Panc1 (cell line): Measurements from ENCODE around the gene NARF. TPM values are rescaled to one million over a fixed set of nuclear protein-coding genes. Genes with fewer than 3 reads are reported as not detected.

Source experiments
- ATAC-seq: fragments of 200-7000 bp; cut with Tn5 transposase; 2 replicates; pipeline ENCODE4 v1.9.1; 2020; ENCODE audit warnings: mild to moderate bottlenecking, moderate library complexity
- BruUV-seq: library from RNA; stranded (reverse); fragments of 400-500 nt; replicated peaks from 2 replicates; lab custom pipeline; 2021; lab: Mats Ljungman, UMichigan
- CTCF ChIA-PET: fragments of 300-600 bp; sonication (Branson Sonifier 250); formaldehyde crosslinking; loops from one replicate; lab custom pipeline; 2022; ENCODE audit warnings: antibody characterized with exemption; lab: Charles Lee
- POLR2A ChIA-PET: fragments of 300-600 bp; sonication (Branson Sonifier 250); formaldehyde crosslinking; loops from one replicate; lab custom pipeline; 2022; ENCODE audit warnings: antibody characterized with exemption; lab: Charles Lee
- DNase-seq: peaks from one replicate; pipeline ENCODE4 v3.0.0-alpha.2; 2010; ENCODE audit warnings: low read depth, low spot score
- H3K27ac ChIP-seq: 2 replicates; pipeline ENCODE4 v1.5.1; 2011; ENCODE audit warnings: mild to moderate bottlenecking, low read length, inconsistent platforms
- H3K27me3 ChIP-seq: fragments of 200-500 bp; sonication (Bioruptor generic); 2 replicates; pipeline ENCODE4 v1.6.0; 2014; ENCODE audit warnings: low read length, inconsistent platforms; ENCODE audit not compliant: control insufficient read depth, insufficient read depth
- H3K36me3 ChIP-seq: fragments of 200-500 bp; sonication (Bioruptor generic); 2 replicates; pipeline ENCODE4 v1.5.1; 2014; ENCODE audit warnings: inconsistent platforms, mild to moderate bottlenecking, low read length, moderate library complexity; ENCODE audit not compliant: control insufficient read depth, insufficient read depth
- H3K4me1 ChIP-seq: 2 replicates; pipeline ENCODE4 v1.5.1; 2011; ENCODE audit warnings: inconsistent platforms, mild to moderate bottlenecking, low read length, moderate library complexity; ENCODE audit not compliant: control insufficient read depth, insufficient read depth
- H3K4me3 ChIP-seq, 2 experiments: 2 replicates each; pipeline ENCODE4 v1.5.1; 2011 to 2012; ENCODE audit warnings: low read depth in 2 of 2, low read length in 2 of 2, mild to moderate bottlenecking in 2 of 2, inconsistent platforms in 1 of 2, moderate library complexity in 1 of 2
- H3K9me3 ChIP-seq: fragments of 200-500 bp; sonication (Bioruptor generic); 2 replicates; pipeline ENCODE4 v1.5.1; 2014; ENCODE audit warnings: low read depth, mild to moderate bottlenecking, inconsistent platforms, low read length, moderate library complexity; ENCODE audit not compliant: control insufficient read depth, insufficient read depth
- CTCF ChIP-seq: fragments of 450-650 bp; IDR thresholded peaks from 2 replicates; pipeline ENCODE4 v1.5.1; 2017; ENCODE audit warnings: mild to moderate bottlenecking
- POLR2AphosphoS5 ChIP-seq: IDR thresholded peaks from 2 replicates; pipeline ENCODE4 v1.6.1; 2012; ENCODE audit warnings: mild to moderate bottlenecking, low read depth, low read length, moderate library complexity
- REST ChIP-seq, 2 experiments: IDR thresholded peaks; 2 replicates each; pipeline ENCODE4 v1.6.1; 2011 to 2012; ENCODE audit warnings: low read depth in 2 of 2, control low read depth in 1 of 2, low read length in 1 of 2, mild to moderate bottlenecking in 1 of 2, moderate library complexity in 1 of 2; ENCODE audit not compliant: insufficient read depth in 1 of 2
- SIN3A ChIP-seq: IDR thresholded peaks from 2 replicates; pipeline ENCODE4 v1.6.1; 2012; ENCODE audit warnings: low read depth, mild to moderate bottlenecking, low read length, moderate library complexity, borderline replicate concordance; ENCODE audit not compliant: insufficient read depth
- TCF7L2 ChIP-seq: IDR thresholded peaks from 2 replicates; pipeline ENCODE4 v1.6.1; 2011; ENCODE audit warnings: mild to moderate bottlenecking, low read depth, low read length, inconsistent platforms
- in situ Hi-C: cut with HindIII; loops from 2 replicates; pipeline ENCODE4 v1.10.0; 2016; ENCODE audit warnings: low sequenced_read_pairs, low pct_unique_long_range_greater_than_20kb
- intact Hi-C: fragments of 100-400 bp; cut with micrococcal nuclease; formaldehyde crosslinking; loops from one replicate; pipeline ENCODE4 v1.10.0; 2022; ENCODE audit not compliant: unreplicated experiment
- total RNA-seq: library from RNA; stranded (reverse); gene quantifications from one replicate; pipeline ENCODE4 v1.2.1, GENCODE V29; 2021; ENCODE audit not compliant: unreplicated experiment

The NARF gene
- total RNA-seq, 1 experiment from 2014 or later = 60.9 TPM

- CTCF ChIA-PET = no interaction called here
These were observed 75.9 kb downstream of the NARF start for GRCh38 chr17:82534401-82534812.

GRCh38 chr17:82536512-82537201, 78.1 kb downstream of the NARF start:
- H3K27ac ChIP-seq = peak overlapping the region; percentile 80
- no peaks in the 10 kb centered on the region for H3K36me3 ChIP-seq
- peak overlapping the region in 1 of 2 experiments; percentile 33; a peak in 2 of 4 replicates for H3K4me3 ChIP-seq
- intact Hi-C loops = no loop called here
- in situ Hi-C loops = no loop called here
- no peaks in the 10 kb centered on the region for H3K9me3 ChIP-seq
- peaks cover 41% of the 10 kb centered on the region for H3K4me1 ChIP-seq
- ChIA-PET CTCF (interaction anchor here (1.7 kb wide), 1 partner anchor 18 kb away, joined by 12 read pairs; no protein-coding TSS in a partner anchor), POLR2A (interaction anchor here (0.5 to 1.0 kb wide), 4 partner anchors 16 to 93 kb away, joined by 3 to 5 read pairs (median 4); partner anchors contain the start of gene FOXK2)
- BruUV-seq = TSS peak; percentile 45
- peak; percentile 48 for ATAC-seq
- DNase-seq = no peak
- H3K27me3 ChIP-seq = no peaks in the 10 kb centered on the region
- TF ChIP-seq POLR2AphosphoS5 = no peak
- no peak for TF ChIP-seq SIN3A
- no peak for TF ChIP-seq TCF7L2
- no peak for TF ChIP-seq CTCF

More at GRCh38 chr17:82534401-82534812, 75.9 kb downstream of the NARF start:
- no TSS peak for BruUV-seq
- Histone ChIP-seq H3K36me3 (no peaks in the 10 kb centered on the region), H3K27ac (no peak overlapping the region), H3K9me3 (no peaks in the 10 kb centered on the region), H3K4me1 (peaks cover 63% of the 10 kb centered on the region), H3K4me3 (no peak overlapping the region), H3K27me3 (no peaks in the 10 kb centered on the region)
- no peak for DNase-seq
- intact Hi-C loops (no loop called here), in situ Hi-C loops (no loop called here)
- TF ChIP-seq CTCF (no peak), TCF7L2 (no peak), REST (IDR thresholded peaks at IDR 0.05; ENCODE audit: insufficient read depth in 1 of 2, low read depth in 2 of 2, low read length in 1 of 2) (no peak), SIN3A (no peak), POLR2AphosphoS5 (no peak)
- POLR2A ChIA-PET = no interaction called here
- ATAC-seq = 0 out of 2 replicates have a peak, but pooled peaks have one; percentile 22
